NOMO-1 treated with DMSO at 0.1 percent for 48 hours (cell line): Measurements from ENCODE around the gene CD200R1L.
A peak's percentile ranks its signal among the peaks of the same experiment; 100 is the strongest.

Experiments
- DNase-seq: peaks from one replicate; lab custom pipeline; 2025; ENCODE audit not compliant: unreplicated experiment; lab: John Stamatoyannopoulos, UW

Gene CD200R1L

DNA sequence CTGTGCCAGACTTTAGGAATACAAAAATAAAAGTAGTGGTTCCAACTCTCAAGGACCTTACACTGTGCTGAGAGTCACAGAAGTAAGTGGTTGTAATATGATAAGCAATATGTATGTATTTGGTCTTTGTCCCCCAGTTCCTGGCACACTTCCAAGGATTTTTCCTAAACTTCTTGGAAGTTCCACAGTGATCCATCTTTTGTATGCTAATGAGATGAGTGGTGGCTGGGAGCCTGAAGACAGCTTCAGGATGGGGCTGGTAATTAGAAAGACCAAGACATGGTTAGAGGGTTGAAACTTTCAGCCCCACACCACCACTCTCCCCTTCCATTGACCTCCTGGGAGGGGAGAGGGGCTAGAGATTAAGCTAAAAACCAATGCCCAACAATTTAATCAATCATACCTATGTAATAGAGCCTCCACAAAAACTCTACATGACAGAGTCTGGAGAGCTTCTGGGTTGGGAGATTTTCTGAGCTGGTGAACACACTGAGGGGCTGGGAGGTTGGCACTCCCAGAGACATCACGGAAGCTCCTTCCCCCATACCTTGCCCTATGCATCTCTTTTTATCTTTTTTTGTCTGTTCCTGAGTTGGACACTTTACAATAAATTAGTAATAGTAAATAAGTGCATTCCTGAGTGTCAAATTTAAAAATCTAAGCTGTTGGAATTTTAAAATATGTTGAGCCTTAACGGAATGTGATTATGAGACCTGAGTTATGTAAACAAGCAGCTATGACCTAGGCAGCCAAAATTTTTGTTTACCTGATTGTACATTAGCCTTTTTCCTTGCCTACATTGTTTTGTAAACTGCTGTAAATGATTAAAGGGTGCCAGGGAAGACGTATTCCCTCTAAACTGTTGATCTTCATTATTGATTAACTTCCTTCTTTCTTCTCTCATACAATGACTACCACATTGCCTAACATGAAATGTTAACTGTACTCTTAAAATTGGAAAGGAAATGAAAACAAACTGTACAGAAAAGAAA lies 24.3 kb downstream of the CD200R1L start:
- DNase-seq: peak; percentile 23

DNA sequence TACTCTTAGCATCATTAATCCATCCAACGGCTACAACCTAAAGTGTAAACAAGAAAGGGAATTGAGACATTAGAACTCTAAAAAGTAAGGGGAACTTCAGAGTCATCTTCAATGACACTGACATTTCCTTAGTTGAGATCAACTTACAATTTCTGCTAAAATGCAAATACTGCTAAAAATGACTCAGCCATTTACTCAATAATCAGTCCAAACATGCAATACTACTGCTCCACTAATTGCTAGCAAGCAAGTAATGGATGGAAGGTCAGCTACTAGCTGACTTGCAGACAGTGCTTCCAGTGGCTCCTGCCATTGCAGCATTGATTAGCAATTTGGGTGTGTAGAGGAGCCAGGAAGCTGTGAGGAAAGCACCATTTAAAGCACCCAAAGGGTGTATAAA lies 28.4 kb downstream of the CD200R1L start:
- peak; percentile 95 for DNase-seq

GRCh38 chr3:112817797-112818196 lies 28.9 kb downstream of the CD200R1L start:
- DNase-seq: peak; percentile 37

DNA sequence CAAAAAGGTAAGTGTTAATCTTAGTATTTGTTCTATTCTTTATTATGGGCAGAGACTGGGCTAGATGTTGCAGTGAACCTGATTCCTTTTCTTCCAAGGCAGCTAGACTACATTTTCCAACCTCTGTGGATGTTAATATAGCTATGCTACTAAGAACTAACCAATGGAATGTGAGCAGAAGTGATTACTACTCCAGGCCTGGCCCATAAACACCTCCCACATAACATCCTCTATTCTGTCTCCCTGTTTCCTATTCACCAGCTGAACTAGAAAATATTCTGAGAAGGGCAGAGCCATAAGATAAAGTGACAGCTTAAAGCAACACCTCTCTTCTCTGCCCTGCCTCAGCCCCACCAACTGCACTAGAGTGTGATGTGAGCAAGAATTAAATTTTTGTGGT lies 29.4 kb downstream of the CD200R1L start:
- DNase-seq: no peak

DNA sequence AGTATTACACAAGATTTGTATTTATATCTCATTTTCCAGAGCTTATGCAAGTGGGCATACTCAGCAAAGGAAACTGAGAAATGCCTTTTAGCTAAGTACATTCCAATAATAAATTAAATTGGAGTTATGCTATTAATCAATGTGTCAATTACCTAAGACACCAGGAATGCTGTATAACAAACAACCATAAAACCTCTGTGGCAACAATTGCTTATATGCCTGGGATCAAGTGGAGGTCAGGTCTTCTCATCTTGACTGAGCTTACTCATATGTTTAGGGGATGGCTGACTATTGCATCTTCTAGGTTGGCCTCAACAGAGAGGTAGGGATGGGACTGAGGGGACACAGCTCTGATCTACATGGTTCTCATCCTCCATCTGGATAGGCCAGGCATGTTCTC lies 30.7 kb downstream of the CD200R1L start:
- DNase-seq: no peak

- DNase-seq: peak; percentile 31
Observed at GRCh38 chr3:112814266-112814665, 32.4 kb downstream of the CD200R1L start.

DNA sequence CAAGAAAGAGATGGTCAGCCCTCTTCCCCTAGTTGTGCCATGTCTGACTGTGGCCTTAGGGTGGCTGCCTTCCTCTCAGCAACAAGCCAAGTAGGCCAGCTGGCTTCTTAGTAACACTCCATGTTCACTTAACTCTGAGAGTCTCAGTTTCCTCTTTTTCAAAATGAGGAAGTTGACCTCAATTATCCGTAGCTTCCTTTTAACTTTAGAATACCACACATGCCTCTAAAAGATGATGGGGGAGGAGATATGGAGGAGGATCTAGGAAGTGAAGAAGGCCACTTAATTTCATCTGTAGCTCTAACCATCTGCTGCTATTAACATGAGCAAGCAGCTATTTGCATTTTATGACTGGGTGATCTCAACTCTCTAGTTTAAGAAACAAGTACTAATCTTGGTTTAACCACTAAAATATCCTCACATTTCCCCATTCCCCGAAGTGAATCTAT lies 32.9 kb downstream of the CD200R1L start:
- peak; percentile 99 for DNase-seq

DNA sequence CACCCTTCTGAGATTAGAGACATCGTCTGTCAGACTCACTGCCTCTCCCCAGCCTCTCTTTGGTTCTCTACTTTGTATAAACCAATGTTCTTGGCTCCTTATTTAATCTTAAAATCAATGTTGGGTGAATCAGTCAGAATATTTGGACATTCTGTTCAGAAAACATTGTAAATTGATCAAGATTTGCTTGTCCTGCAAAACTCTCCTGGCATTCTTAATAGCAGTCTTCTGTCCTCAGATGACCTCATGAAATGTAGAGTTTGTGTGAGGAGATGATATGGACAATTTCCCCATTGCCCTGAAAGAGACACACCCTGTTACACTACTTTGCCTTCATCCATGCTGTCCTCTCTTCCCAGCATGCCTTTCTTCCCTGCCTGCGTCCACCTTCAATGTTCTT lies 33.6 kb downstream of the CD200R1L start:
- no peak for DNase-seq

DNA sequence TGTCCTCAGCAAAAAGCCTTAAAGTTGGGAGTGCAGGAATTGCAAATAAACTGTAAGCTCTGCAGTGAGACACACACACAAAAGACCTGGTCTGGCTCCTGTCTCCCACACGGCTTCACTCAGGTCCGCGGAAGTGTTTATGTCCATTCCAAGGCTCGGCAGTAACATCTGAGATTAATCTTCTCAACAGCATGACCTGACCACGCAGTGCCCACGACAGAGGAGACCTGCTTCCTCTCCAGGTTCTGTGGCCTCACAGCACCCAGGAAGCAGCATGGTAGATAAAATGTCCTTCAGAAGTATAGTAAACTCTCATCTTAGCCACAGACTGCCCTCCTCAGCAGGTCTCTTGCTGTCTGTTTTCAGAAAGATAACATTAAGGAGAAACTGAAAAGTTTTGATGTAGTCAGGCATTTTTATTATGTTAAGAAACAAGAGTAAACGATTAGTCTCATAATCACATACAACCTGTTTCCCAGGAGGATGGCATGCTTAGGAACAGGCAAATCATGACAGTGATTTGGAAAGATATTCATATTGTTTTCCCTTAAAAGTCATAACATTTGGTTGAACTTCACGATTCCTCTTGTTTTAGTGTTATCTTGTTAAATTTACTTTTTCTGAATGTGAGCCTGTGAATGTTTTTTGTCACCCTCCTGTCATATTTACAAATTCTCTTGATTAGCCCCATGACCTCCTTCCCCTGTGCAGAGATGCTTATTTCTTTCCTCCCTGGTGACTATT lies 34.6 kb downstream of the CD200R1L start:
- DNase-seq: no peak

GRCh38 chr3:112811131-112811884 lies 35.4 kb downstream of the CD200R1L start:
- DNase-seq: no peak

GRCh38 chr3:112810561-112810960 lies 36.1 kb downstream of the CD200R1L start:
- no peak for DNase-seq

DNA sequence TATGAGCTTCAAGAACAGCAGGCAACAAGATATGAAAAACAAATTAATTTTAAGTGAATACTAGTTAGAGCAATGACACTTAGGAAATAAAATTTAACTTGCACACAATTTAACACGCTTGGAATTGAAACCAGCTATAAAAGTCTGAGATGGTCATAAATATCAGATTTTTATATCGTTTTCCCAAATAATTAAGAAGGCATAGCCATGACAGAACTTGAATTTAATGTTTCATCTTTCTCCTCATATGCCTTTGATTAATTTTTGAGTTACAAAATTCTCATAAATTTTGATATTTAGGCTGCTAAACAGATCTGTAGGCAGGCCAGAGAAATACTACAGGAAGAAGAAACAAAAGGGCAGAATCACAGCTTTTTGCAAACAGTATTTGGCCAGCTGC lies 38.5 kb downstream of the CD200R1L start:
- DNase-seq: no peak

GRCh38 chr3:112807685-112808084 lies 39.0 kb downstream of the CD200R1L start:
- DNase-seq: no peak

GRCh38 chr3:112806903-112807302 lies 39.8 kb downstream of the CD200R1L start:
- DNase-seq: no peak

DNA sequence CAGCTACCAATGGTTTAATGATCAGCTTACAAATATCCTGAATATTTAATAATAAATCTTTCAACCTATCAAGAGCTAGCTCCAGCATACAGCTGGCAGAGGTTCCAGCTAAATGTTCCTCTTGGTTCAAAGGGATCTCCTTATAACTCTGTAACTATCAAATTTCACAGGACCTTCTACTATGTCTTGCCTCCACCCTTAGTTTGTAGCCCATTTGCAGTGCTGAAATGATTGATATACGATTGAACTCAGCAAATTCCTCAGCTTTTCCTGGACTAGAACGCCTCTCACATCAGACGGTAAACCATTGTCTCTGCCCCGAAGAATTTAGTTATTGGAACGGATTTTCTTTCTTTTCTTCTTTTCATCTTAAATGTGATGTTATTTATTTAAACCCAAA lies 41.5 kb downstream of the CD200R1L start:
- DNase-seq: no peak

DNA sequence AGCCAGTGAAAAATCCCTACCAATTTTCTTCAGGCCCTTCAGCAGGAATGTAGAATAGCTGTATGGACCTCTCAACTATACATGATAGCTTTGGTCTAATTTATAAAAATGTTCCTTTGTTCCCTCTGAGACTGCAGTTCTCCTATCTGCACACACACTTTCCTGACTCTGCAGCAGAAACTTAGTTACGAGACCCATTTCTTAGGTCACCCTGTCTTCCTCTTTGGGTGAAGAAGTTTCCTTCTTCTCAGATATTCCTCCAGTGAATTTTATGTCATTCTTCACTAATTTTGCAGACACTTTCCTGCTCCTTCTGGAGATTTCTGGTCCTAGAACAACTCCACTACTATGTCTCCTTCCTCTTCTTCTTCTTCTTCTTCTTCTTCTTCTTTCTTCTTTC lies 42.6 kb downstream of the CD200R1L start:
- no peak for DNase-seq

- DNase-seq: no peak
Observed at GRCh38 chr3:112803467-112803866, 43.2 kb downstream of the CD200R1L start.

DNA sequence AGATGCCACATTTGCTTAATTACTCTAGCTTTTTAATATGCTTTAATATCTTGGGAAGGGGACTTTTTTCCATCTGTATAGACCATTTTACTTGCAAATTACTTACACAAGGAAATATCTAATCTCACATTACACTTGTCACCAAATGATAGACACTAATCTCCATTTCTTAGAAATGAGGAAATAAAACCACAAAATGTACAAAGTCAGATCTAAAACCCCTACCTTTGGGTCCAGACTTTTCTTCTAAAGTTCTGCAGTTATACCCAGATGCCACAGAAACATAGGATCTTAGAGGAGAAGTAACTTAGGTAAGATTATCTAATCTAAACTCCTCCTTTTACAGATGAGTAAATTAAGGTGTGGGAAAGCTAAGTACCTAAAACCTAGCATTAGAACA lies 44.3 kb downstream of the CD200R1L start:
- no peak for DNase-seq

DNA sequence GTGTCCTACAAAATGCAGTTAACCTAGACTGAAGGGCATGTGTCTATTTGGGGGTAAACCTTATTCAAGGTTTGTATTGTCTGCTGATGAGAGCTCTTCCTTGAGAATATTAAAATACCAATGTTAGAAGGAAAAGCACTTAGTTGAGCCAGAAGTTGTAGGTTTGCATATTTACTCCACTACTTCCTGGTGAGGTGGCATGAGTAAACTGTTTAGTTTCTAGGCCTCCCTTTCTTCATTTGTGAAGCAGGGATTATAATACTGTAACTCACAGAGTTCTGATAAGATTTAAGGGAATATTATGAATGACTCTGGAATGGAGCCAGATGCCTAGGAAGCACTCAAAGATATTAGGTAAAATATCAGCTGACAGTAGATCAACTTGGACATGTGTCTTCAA lies 46.7 kb downstream of the CD200R1L start:
- no peak for DNase-seq

- peak; percentile 67 for DNase-seq
Observed at GRCh38 chr3:112794622-112795172, 52.0 kb downstream of the CD200R1L start.
